Brain pericyte (primary cell): ENCODE measurements around the gene TAGLN3.

Source experiments
- DNase-seq: peaks from one replicate; pipeline ENCODE4 v3.0.0-alpha.2; 2012; ENCODE audit warnings: low read depth, low spot score

The TAGLN3 gene

DNA sequence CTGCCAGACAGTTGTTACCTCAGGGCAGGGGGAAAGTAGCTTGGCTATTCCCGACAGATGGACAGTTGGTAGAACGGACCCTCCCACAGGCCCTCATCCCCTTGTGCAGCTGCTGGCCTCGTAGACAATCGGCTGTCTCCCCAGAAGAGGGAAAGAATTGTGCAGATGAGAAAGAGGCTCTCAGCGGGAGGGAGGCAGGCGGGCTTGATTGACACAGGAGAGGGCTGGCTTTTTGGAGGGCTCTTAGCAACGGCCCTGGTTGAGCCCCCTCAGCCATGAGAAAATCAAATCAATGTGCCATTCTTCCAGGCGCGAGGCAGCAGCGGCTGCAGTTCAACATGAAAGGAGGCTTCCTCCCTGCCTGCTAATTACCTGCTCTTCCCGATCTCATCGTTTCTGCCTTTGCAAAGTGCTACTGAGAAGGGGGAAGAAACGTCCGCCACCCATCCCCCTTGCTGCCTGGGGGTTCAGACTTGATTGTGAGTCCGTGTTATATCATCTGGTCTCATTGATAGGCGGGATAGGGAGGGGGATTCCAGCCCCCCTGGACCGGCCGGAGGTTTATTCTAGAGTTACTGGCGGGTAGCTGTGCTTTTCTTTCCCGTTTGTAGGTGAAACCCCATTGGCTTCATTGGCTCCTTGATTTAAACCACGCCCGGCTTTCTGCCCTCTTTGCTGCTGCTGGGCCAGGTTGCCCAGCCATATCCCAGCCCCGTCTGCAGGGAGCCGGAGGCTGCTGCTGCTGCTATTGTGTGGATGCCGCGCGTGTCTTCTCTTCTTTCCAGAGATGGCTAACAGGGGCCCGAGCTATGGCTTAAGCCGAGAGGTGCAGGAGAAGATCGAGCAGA lies at the start of gene TAGLN3:
Gene TAGLN3 (plus strand): TSS at position 287 of the 848 bp plus-strand sequence. CDS start 501 bp downstream, at position 788.
- no peak for DNase-seq

DNA sequence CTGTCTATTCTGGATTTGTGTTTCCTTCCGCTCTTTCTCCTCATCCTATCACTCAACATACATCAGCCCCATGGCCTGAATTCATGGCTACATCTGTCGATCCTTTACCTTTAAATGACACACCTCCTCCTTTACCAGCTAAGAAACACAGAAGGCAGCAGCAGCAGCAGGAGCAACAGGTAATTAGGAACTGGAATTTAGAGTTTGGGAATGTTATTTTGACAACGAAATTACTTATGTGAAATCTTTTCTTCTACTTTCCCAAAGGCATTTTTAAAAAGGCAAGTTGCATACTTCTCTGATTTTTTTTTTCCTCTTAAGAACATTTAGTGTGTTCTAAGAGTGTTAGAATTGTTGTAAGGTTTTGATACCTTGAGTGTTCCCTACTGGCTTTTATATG lies 49.0 kb upstream of the TAGLN3 start:
- no peak for DNase-seq

DNA sequence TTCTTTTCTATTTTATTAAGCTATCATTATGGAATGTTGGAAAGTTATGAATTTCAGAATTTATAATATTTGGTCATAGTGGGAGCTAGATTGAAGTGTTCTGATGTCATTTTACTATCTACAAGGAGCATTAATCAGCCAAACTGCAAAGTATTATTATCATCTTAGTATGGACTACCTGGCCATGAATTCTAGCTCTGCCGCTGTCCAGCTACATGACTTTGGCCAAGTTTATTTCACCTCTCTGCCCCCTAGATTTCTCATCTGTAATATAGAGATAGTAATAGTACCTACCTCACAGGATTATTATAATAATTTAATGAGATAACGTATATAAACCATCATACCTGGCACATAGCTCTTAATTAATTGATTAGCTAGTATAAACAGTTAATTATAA lies 47.7 kb upstream of the TAGLN3 start:
- no peak for DNase-seq

DNA sequence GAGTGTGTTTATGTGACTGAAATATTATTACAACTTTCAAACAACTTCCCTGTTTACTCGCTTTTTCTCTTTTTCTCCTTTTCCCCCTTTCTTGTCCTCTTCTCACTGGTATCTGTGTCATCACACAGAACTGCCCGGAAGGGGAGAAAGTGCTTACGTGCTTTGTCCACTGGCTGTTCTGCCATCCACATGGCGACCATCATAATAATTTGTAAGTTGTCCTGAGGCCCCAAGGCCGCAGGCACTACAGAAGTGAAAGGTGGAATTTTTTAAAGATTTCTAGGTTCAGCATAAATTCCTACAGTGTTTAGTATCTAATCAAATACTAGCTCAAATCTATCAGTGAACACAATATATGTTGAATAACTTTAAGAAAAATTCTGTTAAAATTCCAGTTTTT lies 46.6 kb upstream of the TAGLN3 start:
- DNase-seq = no peak

DNA sequence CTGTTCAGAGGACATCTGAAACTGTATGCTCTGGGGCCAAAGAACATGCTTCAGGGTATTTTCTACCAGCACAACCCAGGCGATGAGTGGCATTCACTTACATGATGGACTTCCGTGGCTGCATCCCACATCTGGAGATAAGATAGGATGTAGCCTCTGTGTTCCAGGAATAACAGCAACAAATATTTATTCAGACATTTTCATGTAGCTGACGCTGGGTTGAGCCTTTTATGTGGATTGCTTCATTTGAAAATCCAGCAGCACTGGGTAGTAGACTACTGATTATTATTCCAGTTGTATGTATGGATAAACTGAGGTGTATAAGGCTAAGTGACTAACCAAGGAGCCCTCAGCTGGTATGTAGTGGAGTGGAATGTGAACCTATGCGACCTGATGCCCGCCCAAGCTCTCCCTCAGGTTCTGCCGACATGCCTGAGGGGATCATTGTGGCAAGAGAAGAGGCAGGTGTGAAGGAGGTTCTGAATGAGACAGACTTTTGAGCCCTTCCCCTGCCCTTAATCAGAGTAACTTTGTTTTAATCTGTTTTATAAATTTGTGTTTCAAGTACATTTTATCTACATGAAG lies 45.8 kb upstream of the TAGLN3 start:
- DNase-seq = no peak

DNA sequence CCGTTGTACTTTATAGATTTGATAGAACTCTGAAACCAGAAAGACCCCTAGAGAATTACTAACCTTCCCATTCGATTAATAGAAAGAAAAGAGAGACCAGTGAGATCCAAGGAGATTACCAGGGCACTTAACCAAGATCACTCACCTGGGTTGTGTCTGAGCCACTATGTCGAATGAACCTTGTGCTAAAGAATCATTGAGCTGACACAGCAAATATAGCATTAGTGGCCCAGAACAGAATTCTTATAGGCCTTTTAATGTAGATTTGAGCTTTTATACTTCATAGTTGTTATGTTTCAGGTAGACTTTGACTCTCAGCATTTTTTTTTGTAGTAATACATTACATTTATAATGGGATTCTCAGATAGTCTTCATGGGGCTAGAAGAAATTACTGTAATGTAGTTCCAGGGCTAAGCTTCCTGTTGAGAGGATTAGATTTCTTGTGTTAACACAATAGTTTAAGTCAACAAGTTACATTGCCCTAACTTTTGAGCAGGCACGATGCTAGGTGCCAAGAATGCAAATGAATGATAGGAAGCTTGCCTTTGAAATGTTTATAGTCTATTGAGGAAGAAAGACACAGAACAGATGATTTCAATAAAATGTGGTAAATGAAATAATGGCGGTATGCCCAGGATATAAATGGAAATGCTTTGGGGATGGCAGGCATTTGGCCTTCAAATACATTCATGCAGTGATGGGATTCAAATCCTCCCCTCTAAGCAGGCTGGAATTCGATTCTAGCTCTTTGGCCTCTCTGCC lies 44.3 kb upstream of the TAGLN3 start:
- peak; percentile 57 for DNase-seq

DNA sequence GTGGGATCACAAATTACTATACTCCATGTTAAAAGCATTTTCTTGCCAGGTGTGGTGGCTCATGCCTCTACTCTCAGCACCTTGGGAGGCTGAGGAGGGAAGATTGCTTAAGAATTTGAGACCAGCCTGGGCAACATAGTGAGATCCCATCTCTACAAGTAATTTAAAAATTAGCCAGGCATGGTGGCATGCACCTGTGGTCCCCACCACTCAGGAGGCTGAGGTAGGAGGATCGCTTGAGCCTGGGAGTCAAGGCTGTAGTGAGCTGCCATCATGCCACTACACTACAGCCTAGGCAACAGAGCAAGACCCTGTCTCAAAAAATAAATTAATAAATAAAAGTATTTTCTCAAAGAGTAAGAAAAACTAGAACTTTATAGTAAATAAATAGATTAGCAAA lies 42.8 kb upstream of the TAGLN3 start:
- no peak for DNase-seq

DNA sequence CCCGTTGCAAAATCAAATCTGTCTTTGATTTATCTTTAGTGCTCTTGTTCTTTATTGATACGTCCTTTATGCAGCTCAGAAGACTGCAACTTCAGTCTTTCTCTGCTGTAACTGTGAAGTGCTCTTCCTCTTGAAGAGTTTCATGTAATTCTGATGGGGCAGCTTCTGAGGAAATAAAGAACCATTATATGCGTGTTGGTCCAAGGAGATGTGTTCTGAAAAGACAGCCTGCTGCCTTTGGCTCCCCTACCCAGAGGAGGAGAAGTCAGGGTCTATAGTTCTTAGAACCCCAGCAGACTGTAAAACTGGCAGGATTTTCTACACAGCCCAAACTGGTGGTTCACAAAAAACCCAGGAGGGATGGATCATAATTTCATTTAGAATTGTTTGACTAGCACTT lies 42.3 kb upstream of the TAGLN3 start:
- no peak for DNase-seq

DNA sequence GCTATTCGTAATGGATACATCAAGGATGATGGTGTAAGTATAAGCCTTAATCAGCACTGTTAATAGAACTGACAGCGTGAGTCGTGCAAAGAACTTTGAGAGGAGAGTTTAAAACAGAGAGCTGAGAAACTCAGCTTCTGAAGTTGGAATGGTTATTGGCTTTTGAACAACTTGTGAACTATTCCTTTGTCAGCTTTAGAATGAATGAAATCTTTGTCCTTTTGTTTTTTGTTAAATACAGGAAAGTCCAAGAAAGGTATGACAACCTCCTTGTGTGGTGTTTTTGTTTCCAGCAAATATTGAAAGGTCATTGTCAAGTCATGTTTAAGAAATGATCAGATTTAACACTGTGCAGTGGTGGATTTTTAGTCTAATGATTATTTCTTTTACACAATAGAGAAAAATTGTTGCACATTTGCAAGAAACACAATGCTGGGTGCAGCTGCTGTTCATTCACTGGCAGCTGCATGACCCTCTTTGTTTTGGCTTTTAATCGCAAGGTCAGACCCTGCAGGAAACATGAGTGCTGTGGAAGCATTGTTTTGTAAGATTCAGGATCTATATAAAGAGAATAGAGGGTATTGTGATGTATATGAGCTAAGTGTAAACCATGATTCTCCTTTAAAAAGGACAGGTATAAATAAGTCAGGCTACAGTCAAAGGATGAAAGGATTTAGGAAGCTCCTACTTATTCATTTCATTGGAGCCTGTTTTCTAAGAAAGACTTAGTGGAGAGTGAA lies 41.6 kb upstream of the TAGLN3 start:
- no peak for DNase-seq

DNA sequence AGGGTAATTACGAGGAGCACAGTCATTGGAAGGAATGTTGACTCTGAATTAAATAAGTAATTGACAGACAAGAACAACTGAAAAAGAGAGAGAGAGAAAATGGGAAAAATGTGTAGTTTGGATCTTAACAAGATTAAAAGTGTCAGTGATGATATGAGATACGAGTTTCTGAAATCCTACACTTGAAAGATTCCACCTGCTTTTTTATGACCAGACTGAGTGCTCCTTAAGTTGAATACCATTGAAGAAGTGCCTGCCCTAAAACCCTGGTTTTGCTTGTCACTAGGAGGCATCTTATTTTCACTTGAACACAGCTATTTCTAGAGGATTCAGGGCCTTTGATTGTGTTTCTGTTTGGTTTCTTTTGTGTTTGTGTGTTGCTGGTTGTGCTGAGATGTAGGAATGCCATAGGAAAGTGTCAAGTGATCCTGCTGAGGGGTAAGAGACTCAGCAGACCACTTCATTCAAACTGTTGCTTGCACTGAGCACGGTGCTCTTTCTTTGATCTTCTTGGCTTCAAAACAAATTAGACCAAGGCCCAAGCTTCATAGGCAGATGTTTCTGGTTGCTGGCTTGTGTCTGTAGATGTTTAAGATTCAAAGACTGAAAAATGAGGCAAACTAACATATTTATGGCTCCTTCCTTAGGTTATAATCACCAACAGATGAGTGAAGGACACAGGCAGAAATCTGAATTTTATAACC lies 37.1 kb upstream of the TAGLN3 start:
- no peak for DNase-seq

DNA sequence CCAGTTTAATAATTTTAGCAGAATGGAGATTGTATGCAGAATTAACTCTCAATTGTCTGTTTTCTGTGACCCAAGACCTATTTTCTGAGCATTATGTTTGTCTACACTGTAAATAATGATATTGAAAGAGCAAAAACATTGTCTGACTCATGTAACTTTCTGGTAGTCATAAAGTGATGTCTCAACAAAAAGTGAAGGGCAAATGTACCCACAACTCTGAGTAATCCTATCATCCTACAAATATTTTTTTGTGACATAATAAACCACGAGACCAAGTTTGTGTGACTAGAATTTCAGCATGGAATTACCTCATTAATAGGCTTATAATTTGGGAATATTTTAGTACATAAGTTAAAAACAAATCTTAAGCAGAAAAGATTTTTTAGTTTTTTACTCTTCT lies 35.3 kb upstream of the TAGLN3 start:
- peak; percentile 32 for DNase-seq

DNA sequence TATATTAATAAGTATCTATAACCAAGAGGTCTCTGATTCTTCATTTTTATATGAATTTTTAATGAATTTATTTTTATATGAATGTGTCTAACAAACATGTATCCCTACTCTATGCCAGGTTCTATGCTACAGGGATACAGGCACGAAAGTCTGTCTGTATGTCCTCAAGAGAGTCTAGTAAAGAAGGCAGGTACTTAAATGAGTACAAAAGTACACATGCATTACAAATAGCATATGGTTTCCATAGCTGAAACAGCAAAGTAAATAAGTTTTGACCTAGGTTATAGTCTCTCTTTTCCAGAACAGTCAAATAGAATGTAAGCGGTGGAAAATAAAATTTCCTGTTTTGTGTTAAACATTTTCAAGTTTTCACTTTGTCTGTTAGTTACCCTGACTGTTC lies 33.2 kb upstream of the TAGLN3 start:
- no peak for DNase-seq

DNA sequence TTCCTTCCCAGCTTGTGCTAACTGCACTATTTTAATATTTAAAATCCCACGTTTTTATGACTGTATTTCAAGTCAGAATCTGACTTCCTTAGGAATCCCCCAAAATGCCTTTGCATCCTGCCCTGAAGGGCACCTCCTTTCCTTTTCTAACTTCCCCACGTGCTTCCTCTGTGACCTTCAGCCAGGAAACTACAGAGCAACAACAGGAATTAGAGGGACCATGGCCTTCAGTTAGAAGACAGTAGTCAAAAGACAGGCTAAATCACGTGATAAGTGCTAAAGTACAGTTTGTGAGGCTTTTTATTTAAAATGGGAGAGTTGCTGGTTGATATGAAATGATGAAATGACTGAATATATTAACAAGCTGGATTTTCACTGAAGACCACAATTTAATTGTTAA lies 31.7 kb upstream of the TAGLN3 start:
- DNase-seq = no peak

DNA sequence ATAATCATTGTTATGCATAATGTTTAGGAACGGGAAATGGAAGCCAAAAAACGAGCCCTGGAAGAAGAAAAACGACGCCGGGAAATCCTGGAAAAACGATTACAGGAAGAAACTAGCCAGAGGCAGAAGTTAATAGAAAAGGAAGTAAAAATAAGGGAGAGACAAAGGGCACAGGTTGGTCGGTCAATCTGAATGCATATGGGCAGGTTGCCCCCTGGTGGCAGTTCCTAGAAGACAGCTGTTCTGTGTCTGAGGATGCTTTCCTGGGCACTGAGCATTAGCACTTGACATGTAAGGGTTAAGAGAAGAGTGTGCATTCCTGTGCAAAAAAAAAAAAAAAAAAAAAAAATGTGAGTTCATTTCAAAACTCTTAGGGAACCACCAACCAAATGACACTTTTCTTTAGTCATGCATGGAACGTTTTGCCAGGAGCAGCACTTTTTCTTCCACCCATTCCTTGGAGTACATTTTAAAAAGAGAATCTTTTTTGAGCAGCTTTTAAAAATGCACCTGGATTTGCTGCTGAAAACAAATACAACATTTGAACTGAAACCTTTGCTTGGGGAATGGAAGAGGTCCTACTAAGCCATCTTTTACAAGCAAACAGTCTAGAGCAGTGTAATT lies 31.0 kb upstream of the TAGLN3 start:
- DNase-seq = peak; percentile 27

DNA sequence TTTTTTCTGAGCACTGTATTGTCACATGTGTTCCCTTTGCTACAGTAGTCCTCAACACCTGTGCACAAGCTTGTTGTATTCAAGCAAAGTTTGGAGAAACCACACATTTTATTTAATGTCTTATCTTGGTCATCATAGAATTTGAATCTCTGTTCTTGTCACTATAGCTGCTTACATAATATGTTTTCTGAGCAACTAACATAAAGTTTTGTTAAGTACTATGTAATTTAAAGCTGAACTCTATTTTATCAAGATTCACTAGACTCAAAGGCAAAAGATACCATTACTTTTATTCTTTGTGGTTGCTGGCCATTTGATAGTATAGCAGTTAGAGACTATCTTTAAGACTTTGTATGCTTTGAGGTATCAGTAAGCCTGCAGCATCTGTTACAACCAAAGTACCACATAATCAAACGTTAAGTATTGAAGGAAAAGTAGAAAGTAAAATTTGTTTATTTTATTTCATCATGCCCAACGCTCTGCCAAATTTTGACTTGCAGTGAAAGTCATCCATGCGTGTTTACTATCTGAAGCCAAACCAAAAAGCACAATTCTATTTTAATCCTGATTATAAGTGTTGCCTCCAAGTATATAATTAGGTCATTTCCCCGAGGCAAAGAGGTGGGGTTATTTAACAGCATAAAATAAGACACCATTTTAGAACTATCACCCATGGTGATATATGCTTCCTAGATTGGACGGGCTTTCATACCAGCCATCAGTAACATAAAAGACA lies 30.2 kb upstream of the TAGLN3 start:
- DNase-seq = no peak

DNA sequence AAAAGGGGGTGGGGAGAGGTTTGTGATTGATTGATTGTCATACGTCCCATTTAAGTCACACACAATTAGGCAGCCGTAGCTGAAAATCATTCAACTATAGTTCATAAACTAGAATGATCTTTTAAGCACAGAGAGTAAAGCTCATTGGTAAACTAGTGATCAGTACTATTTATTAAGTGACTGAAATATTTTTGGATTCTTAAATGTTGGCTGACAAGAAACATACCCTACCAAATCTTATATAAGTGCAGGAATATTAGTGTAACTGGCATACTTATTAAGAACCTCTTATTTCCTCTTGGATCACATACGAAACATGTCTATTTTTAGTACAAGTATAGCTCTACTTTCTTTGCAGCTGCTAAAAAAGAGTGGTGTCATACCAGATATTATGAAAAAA lies 28.3 kb upstream of the TAGLN3 start:
- no peak for DNase-seq

DNA sequence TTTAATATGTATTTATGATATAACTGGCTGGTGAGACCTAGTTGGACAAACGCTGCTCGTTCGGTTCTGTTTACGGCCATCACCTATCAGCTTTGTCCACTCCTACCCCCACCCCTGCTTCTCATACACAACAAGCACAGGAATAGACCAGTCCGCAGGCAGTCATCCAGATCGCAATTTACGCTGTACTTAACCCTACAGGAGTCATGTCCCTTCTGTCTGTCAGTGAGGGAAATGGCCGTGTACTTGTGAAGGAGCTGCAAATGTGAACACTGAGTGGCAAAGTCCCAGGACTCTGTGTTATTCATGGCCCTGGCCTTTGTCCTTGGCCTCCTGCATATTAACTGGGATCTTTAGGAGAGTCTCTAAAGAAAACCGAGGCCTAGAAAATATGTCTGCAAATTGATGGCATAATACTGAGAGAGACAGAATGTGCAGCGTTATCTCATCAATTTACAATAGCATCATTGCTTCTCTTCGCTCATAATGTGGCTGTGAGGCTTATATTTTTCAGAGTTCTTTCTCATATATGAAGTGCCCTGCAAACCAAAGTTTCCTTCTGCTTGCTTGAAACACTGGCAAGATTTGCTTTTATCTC lies 27.1 kb upstream of the TAGLN3 start:
- DNase-seq = no peak

DNA sequence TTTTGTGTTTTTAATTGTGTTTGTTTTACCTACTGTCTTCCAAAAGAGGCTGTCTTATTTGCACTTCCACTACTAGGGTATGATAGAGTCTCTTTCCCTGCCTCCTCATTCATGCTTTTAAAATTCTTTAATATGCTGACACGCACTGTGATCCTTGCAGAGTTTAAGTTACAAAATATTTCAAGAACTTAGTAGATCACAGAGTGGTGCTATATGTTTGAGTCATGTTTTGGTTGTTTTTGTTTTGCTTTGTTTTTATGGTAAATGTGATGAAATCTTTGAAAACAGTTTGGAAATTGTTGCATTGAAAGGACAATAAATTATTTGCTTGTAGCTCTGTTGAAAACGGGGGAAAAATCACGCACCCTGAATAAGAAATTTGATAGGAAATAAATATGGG lies 25.8 kb upstream of the TAGLN3 start:
- no peak for DNase-seq

DNA sequence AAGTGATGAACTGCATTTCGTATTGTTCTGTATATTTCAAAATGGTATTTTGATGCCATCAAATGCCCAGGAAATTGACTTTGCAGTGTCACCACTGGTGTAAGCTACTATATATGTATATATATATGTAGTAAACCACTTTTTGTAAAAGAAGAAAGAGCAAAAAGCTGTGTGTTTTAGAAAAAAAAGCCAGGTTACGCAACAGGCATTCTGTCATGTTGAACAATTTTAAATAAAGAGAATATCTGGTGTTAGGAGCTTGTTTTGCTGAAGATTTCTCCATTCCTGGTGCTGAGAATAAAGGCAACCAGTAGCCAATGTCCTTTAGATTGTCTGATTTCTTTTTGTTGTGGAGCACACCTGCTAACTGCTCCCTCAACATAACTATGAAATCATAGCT lies 23.6 kb upstream of the TAGLN3 start:
- DNase-seq = no peak

DNA sequence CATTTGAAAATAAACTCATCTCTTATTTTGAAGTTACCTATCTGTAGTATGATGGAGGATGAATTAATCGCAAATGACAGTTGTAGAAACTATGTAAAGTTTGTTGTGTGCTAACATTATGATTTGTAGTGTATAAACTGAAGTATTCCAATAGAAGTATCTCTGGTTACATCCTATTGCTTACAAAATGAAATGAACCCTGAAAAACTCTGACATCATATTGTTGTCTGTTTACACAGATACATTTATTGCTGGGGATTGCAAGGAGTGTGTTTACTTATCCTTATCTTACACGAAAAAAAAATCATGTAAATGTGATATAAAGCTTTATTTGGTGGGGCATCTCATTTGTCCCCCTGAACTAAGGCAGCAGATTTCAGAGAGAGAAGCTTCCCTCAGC lies 22.5 kb upstream of the TAGLN3 start:
- DNase-seq = no peak
